ENCODE data around the gene PDZD2.
"Not testable (repeated sequence)": the region's sequence is repeated elsewhere in the genome, so short reads cannot be mapped to it uniquely, and the experiment has no call there.

Gene PDZD2

DNA sequence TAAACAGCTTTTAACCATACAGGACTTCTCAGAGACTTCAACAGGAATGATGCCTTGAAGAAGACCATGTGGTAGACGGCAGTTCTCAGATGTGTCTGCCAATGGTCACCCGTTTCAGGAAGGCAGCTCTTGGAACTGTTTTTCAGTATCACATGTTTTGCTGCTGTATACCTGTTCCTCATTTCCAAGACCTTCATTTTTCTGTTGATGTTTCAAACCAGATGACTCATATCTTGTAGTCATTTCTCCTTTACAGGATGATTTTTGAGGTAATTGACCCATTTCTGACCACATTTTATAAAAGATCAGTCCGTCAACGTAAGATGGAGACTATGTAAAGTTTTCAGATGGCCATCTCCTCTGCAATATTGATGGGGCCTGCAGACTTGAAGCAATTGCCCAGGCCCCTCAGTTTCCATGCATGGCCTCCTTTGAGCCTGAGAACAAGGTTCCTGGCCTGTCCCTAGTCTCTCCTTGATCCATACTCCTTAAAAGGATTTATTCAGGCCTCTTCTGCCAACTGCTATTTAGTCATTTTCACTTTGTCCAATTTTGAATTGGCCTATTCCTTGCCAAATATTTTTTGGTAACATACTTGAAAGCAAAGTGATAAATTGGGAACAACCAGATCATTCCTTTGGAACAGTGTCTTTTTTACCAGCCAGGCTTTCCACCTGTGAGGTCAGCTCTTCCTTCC is 128.6 kb downstream of the PDZD2 start:
- no peak for DNase-seq (ENCODE audit: low read depth in 1 of 2, low spot score in 1 of 2)

DNA sequence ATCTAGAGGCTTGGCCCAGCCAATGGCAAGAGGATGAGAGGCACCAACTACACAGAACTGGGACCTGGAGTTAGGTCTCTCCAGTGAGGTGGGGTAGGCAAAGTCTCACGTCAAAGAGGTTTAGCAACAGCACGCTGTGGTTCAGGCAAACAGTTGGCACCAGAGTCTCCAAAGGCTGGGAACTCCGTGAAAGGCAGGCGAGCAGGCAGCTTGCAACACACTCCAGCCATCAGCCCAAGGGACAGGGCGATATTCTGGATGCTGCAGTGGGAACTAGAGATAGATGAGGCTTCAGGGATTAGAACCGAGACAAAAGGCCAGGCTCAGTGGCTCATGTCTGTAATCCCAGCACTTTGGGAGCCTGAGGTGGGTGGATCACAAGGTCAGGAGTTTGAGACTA is 129.1 kb downstream of the PDZD2 start:
- no peak for DNase-seq (ENCODE audit: low read depth in 1 of 2, low spot score in 1 of 2)

DNA sequence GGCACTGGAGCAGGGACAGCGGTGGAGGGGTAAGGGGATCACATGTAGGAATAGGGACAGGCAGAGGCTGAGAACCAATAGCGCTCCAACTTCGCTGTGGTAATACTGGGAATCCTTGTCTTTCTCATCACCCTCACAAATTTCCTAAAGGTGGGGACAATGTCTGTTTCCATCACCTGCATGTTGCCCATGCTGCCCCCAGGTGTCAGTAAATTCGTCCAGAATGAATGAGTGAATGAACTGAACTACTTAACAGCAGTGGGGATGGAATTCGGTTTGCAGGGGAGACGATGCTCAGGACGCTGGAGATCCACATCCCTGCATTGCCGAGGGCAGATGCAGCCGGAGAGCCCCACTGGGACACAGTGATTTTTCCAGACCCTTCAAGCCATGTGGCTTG is 129.9 kb downstream of the PDZD2 start:
- no peak for DNase-seq (ENCODE audit: low read depth in 1 of 2, low spot score in 1 of 2)

DNA sequence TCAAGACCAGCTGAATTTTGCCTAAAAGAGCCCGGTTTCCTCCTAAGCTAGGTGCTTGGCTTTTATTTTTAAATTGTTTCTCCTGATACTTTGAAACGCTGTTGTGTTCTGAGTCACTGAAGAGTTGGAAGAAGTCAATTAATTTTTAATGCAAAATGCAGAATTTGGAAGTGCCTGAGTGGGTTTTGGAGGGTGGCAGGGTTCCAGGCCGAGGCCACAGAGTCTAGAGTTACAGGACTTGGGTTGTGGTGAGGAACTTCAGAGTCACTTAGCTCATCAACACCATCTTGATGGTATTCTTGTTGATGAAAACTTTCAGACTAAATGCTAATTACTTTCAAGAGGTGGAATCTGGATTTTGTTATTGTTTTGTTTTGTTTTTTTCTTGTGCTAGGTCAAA is 130.6 kb downstream of the PDZD2 start:
- DNase-seq (ENCODE audit: low read depth in 1 of 2, low spot score in 1 of 2), result no peak

DNA sequence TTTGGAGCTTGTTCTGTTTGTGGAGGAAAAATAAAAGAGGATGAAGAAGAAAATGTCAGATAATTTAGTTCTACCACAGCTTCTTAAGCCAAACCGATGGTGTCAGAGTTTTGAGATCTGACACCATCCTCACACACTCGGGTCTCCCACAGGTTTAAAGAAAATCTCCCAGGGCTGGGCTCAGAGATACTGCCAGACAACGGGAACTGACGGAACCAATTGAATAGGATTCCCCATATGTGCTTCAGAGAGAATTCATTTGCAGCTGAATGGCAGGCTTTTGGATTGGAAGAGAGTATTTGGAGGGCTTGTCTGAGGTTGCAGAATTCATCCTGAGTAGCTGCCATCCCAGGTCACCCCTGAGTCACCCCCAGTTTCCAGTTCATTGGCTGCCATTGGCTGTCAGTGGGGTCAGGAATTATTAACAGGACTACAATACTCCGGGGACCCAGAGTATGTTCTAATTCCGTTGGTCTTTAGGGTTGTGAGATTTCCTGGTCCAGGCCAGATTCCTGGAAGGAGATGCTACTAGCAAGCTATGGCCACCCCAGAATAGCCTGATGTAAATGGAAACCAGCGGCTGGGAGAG is 131.3 kb downstream of the PDZD2 start:
- no peak for DNase-seq (ENCODE audit: low read depth in 1 of 2, low spot score in 1 of 2)

DNA sequence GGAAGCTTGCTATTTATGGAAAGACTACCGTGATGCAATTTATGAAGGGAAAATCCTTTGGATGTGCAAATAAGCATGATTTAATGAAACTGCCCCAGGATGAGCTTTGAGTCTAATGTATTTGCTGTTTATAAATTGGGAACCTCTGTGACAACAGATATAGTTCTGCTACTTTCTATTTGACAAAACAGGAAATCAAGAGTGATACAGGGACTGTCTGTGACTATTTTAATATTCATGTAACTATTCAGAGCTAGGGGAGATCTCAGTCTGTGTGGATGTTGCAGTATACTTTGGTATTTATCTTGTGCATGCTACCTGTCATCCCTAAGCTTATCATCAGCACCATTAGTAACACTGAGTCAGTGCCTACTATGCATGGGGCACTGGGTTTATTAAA is 132.1 kb downstream of the PDZD2 start:
- no peak for DNase-seq (ENCODE audit: low read depth in 1 of 2, low spot score in 1 of 2)

DNA sequence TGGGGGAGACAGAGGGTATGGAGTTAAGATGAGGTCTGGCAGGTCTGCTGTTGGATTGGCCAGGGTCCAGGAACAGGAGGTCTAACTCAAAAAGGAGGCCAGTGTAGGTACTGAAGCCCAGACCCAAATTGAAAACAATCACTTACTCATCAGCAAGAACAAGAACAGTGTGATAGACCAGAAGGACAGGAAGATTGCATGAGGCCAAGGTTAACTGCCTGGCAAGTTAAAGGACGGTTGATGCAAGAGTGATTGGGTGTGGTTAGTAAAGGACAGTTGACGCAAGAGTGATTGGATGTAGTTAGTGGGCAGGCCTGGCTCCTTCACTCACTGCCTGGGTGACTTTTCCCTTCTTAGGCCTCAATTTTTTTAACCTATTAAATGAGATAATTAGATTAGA is 132.6 kb downstream of the PDZD2 start:
- DNase-seq (ENCODE audit: low read depth in 1 of 2, low spot score in 1 of 2), result no peak

DNA sequence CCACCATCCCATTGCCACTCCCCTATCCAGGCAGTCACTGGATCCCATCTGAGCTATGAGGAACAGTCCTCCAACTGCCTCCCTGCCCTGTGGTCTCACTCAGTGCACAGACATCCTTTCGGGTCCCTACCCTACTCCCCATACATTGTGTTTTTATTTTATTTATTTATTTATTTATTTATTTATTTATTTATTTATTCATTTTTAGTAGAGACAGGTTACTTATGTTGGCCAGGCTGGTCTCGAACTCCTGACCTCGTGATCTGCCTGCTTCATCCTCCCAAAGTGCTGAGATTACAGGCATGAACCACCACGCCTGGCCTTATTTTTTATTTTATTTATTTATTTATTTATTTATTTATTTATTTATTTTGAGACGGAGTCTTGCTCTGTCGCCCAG is 137.4 kb downstream of the PDZD2 start:
- not testable (repeated sequence) for DNase-seq (ENCODE audit: low read depth in 1 of 2, low spot score in 1 of 2)

DNA sequence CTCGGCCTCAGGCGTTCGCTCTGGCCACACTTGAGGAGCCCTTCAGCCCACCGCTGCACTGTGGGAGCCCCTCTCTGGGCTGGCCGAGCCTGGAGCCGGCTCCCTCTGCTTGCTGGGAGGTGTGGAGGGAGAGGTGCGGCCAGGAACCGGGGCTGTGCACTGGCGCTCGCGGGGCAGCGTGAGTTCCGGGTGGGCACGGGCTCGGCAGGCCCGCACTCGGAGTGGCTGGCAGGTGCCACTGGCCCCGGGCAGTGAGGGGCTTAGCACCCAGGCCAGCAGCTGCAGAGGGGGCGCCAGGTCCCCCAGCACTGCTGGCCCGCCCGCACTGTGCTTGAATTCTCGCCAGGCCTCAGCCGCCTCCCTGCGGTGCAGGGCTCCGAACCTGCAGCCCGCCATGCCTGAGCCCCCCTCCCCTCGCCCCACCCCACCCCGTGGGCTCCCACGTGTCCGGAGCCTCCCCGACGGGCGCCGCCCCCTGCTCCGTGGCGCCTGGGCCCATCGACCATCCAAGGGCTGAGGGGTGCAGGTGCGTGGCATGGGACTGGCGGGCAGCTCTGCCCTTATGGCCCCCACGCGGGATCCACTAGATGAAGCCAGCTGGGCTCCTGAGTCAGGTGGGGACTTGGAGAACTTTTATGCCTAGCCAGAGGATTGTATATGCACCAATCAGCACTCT is 138.2 kb downstream of the PDZD2 start:
- no peak for DNase-seq (ENCODE audit: low read depth in 1 of 2, low spot score in 1 of 2)

DNA sequence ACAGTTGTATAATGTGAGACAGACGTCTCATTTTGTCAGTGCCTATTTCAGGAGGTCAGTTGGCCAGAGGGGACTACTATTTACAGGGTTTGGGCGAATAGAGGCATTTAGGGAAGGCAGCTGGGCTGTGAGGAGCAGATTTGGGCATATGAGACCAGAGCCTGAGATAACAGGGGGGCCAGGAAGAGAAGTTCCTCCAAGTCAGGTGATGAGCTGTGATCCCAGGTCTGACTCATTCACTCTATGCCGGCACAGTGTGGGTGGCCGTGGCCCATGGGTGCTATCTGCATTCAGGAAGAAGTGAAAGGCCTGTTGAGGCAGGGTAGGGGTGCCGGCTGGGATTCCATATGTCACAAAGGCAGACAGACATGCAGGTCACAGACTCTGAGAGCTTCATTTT is 142.8 kb downstream of the PDZD2 start:
- no peak for DNase-seq (ENCODE audit: low read depth in 1 of 2, low spot score in 1 of 2)

DNA sequence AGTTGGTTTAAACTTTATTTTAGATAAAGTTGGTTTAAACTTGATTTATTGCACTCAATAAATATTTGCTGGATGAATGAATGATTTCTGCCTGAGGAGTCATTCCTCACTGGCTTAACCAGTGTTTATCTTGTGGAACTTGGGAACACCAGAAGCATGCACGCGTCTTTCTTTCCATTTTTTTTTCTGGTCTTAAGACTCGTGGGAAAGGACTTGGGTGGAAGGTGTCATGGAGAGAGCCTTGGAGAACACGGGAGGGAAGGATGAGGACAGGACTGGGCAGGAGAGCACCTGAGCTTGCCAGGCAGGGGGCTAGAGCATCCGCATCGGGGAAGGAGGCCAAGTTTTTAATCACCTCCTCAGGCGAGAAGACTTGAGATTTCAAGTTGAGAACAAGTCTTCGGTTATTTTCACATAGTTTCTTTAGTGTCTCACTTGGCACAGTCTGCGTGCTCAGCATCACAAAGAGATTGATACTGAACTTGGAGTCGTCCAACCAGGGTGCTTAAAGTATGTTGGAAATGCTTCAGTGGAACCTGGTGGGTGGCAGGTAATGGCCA is 144.2 kb downstream of the PDZD2 start:
- DNase-seq (ENCODE audit: low read depth in 1 of 2, low spot score in 1 of 2), result no peak

DNA sequence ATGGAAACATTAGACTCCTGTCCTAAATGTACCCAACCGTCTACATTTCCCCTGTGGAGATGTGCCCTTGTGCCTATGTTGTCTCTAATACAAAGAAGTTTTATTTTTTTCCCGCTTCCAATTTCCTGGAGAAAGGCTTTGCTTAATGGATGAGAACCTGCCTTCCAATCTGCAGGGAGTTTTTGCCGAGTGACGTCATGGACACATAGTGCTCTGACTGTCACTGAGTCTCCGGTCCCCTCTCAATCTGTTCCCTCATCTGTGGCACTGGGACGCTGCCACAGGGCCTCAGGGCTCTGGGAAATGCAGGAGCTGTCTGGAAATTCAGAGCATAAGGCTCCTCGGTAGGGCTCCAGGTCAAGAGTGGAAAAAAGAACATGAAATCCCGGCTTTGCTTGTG is 144.8 kb downstream of the PDZD2 start:
- DNase-seq (ENCODE audit: low read depth in 1 of 2, low spot score in 1 of 2), result no peak

DNA sequence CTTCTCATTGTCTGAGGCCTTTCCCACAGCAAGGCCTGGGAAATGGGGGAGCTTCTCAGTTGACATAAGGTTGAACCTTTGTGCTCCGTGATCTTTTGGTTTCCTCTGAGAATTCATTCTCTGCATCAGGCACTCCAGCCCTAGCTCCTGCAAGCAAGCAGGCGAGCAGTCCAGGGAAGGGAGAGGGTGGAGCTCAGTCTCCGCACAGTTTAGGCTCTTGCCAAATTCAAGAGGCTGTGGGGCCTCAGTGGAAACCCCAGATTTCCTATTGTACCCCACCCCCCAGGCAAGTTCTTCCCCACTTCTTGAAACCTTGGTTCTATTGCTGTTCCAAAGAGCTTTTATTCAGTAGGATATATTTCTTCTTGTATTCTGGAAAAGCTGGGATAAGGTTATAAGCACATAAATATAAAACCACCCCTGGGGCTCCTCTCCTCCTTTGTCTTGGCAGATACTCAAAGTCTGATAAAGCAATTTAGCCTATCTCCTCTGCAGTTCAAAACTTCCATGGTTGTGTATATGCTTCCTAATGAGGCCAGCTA is 147.2 kb downstream of the PDZD2 start:
- no peak for DNase-seq (ENCODE audit: low read depth in 1 of 2, low spot score in 1 of 2)

DNA sequence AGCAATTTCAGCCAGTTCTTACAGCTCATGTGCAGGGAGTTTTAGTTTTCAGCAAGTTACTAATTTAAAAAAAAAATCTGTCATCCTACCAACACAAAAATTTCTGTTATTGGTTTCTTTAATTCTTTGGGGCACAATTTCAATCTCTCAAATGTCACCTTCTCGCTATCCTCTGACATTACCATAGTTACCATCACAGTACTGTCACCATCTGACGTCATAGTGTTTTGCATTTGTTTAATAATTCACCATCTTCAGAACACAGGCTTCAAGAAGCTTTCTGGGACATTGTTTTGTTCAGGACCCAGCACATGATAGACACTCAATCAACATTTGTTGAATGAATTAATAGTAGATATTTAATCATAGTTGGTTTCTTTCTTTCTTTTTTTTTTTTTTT is 155.1 kb downstream of the PDZD2 start:
- no peak for DNase-seq (ENCODE audit: low read depth in 1 of 2, low spot score in 1 of 2)

DNA sequence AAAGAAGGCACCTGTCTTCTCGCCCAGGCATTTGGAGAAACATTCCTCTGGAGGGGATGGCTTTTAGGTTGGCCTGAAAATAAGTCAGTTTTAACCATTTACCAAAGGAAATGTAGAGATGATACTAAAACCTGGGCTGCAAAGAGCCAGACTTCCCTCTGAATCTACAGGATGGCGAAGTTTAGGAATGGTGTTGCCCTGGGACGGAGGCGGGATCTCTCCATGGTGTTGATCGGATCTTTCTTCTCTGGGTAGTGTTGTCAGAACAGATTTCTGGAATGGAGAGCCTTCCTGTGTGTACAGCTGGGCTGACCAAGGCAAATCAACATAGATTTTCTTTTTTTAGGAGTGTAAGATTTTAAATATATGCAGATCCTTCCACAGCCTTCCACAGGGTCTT is 159.2 kb downstream of the PDZD2 start:
- no peak for DNase-seq (ENCODE audit: low read depth in 1 of 2, low spot score in 1 of 2)

DNA sequence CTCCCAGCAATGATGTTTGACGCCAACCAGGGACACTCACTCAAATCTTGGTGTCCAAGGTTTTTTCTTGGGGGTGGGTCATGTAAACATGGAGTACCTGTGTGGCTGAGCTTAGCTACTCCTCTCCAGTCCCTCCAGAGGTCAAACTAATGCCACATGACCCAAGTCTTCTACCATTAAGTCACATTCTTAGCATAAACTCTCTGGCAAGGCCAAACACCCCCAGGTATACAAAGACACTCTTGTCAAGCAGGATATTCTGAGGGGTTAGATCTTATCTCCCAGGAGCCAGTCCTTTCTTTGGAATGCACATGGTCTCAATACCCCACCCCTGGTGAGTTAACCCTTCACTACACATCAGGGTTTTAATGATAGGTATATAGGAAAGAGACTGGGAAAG is 161.4 kb downstream of the PDZD2 start:
- DNase-seq (ENCODE audit: low read depth in 1 of 2, low spot score in 1 of 2), result no peak

DNA sequence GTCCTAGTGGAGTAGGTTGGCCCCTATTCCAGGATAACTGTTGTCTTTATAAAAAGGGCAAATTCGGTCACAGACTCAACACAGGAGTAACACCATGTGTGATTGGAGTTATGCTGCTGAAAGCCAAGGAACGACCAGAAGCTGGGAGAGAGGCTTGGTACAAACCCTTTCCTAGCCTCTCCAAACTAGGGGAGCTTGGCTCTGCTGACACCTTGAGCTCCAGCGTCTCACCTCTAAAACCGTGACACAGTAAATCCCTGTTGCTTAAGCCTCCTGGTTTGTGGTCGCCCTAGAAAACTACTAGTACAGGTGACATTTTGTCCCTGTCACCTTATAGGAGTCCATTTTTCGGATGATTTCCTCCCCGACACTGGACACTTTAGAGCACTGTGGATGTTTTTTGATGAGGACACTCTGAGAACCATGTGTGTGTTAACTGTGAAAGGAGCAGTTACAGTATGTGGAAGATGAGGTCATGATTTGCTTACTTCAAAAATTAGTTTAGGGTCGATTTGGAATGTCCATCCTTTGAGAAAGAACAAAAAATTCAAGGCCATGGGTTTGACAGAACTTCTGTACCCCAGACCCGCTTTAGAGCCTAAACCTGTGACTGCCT is 167.0 kb downstream of the PDZD2 start:
- DNase-seq (ENCODE audit: low read depth in 1 of 2, low spot score in 1 of 2), result no peak

DNA sequence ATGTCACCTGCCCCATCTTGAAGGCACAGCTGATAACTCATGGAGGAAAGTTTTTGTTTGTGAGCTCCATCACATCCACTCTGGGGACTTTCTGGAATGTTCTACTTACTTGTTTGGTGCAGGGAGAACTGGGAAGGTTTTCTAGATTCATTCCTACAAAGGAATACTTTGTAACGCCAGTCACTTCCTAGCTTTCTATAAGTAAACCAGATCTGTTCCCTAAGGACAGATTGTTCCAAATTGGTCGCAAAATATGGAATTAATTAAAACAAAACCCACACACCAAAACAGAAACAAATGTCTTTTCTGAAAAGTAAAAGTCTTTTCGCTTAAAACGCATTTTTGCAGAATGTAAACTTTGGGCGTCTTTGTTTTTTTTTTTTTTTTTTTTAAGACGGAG is 167.6 kb downstream of the PDZD2 start:
- no peak for DNase-seq (ENCODE audit: low read depth in 1 of 2, low spot score in 1 of 2)

DNA sequence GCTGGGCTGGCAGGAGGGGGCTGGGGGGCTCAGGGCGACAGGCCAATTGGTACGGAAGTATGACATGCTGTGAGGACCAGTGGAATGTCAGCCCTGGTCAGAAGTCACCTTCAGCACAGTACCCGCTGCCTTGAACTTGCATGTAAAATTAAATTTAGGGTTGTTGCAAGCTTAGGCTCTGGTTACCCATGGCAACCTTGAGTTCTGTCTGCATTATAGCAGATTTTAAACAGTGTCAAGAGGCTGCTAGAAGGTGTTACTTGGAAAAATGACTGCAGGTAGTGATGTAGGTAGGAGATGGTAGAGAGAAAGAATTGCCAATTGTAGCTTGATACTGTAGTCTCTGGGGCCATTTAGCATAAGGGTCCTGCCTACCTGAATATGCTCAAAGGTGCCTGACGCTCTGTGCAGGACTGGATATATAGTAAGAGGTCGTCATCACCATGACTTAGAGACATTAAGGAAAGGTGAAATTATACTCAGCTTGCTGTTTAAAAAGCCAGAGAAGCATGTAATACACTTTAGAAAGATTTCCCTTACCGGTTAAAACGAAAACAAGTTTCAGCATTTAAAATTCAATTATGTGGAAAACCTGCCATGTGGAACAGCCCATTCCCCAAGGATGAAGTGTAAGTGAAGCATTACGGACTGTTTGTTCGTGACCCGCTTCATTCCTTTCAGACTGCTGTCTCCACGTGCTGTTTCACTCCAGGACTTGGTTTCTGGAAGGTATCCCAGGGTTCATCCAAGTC is 169.0 kb downstream of the PDZD2 start:
- DNase-seq (ENCODE audit: low read depth in 1 of 2, low spot score in 1 of 2), result no peak

DNA sequence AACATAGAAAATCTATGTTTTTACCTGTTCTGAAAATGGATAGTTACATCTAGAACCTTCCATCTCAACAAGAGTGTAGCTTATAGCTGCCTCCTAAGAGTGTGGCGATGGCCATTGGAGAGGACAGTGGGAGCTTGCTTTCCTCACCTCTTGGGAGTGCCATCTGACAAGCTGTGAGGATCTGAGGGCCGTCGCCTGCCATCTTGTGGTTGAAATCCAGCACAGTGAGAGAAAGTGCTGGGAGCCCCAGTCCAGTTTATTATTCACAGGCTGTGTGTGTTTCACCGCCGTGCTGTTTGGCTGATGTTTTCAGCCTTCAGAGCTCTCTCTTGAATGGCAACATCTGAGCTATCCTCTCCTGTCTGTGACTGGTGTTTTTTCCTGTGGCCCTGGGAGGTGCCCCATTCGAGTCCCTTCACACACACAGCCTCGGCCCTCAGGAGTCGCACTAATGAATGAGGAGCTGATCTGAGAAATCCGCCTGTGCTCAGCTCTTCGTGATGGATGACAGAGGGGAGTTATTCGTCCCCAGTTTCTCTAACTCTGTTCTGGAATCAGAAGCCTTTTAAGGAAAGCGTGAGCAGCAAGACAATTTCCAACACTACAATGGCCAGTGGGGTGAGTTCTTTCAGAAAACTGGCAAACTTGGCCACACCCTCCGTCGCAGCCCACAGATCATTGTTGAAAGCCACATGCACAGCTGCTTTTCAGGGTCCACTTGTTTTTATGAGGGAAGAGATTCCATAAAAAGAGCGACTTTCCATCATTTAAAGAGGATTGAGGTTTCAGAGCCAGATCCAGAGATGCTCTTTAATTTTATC is 170.3 kb downstream of the PDZD2 start:
- no peak for DNase-seq (ENCODE audit: low read depth in 1 of 2, low spot score in 1 of 2)
